UCSD-AML1 (cell line): ENCODE results near the gene NDUFC2.
"Not testable (repeated sequence)": the region's sequence is repeated elsewhere in the genome, so short reads cannot be mapped to it uniquely, and the experiment has no call there.

Experiments
- DNase-seq: peaks from one replicate; lab custom pipeline; 2025; ENCODE audit not compliant: unreplicated experiment; lab: John Stamatoyannopoulos, UW

The NDUFC2 gene

GRCh38 chr11:78080084-78080817, 589 bp upstream of the NDUFC2 start:
- DNase-seq, result no peak

GRCh38 chr11:78078218-78079167, 1.2 kb downstream of the NDUFC2 start:
- no peak for DNase-seq

- DNase-seq, result not testable (repeated sequence)
These were observed 2.1 kb downstream of the NDUFC2 start for GRCh38 chr11:78077592-78077991.

- no peak for DNase-seq
These were observed 2.8 kb downstream of the NDUFC2 start for GRCh38 chr11:78076733-78077403.

GRCh38 chr11:78074756-78075155, 4.9 kb downstream of the NDUFC2 start:
- no peak for DNase-seq

- DNase-seq, result no peak
These were observed 7.2 kb downstream of the NDUFC2 start for GRCh38 chr11:78072455-78072854.

- DNase-seq, result no peak
These were observed 7.9 kb downstream of the NDUFC2 start for GRCh38 chr11:78071717-78072116.

- DNase-seq, result no peak
These were observed 9.0 kb downstream of the NDUFC2 start for GRCh38 chr11:78070621-78071020.

- DNase-seq, result no peak
These were observed 10.2 kb downstream of the NDUFC2 start for GRCh38 chr11:78069465-78069864.

GRCh38 chr11:78067704-78068103, 12.0 kb downstream of the NDUFC2 start:
- DNase-seq, result no peak

- DNase-seq, result no peak
These were observed 13.2 kb downstream of the NDUFC2 start for GRCh38 chr11:78066471-78066870.

GRCh38 chr11:78065203-78065602, 14.5 kb downstream of the NDUFC2 start:
- DNase-seq, result no peak

- no peak for DNase-seq
These were observed 16.1 kb downstream of the NDUFC2 start, which contains the start of gene THRSP for GRCh38 chr11:78063440-78064181. TSS of gene THRSP (plus strand) at chr11:78063861. CDS start at chr11:78063882, 21 bp downstream.

- DNase-seq, result no peak
These were observed 17.0 kb downstream of the NDUFC2 start for GRCh38 chr11:78062671-78063070.

- no peak for DNase-seq
These were observed 17.7 kb downstream of the NDUFC2 start for GRCh38 chr11:78061921-78062311.

GRCh38 chr11:78061088-78061920, 18.4 kb downstream of the NDUFC2 start:
- no peak for DNase-seq

- no peak for DNase-seq
These were observed 19.1 kb downstream of the NDUFC2 start for GRCh38 chr11:78060533-78060932.

- not testable (repeated sequence) for DNase-seq
These were observed 19.8 kb downstream of the NDUFC2 start for GRCh38 chr11:78059749-78060328.

- DNase-seq, result no peak
These were observed 22.1 kb downstream of the NDUFC2 start for GRCh38 chr11:78057462-78058055.
